ENCODE data around the gene ATP6V1G2. TPM values are rescaled to one million over a fixed set of nuclear protein-coding genes. Genes with fewer than 3 reads are reported as not detected.
A peak's percentile ranks its signal among the peaks of the same experiment; 100 is the strongest.

The ATP6V1G2 gene
- total RNA-seq, 4 donors from 2014 or later = 0.21 to 2.1 TPM; not detected in 2

- Histone ChIP-seq H3K36me3 (peaks cover 4 to 20% (median 10%) of the 10 kb centered on the region in 3 donors), H3K4me1 (peaks cover 28 to 60% (median 36%) of the 10 kb centered on the region in 3 donors), H3K4me3 (no peak overlapping the region), H3K27me3 (no peaks in the 10 kb centered on the region), H3K9me3 (no peaks in the 10 kb centered on the region), H3K27ac (peak overlapping the region in 2 of 4 donors; percentile 93 to 99)
- WGBS, 2 donors = 88 to 91% methylated on average over 4 to 6 of the region's 6 CpGs
- TF ChIP-seq POLR2A (IDR thresholded peaks at IDR 0.05) (no peak), CTCF (IDR thresholded peaks at IDR 0.05) (no peak)
- DNase-seq = no peak
- intact Hi-C loops (cut with DNase I) = no loop called here
These were observed 2.8 kb downstream of the ATP6V1G2 start for GRCh38 chr6:31543639-31544038.

- peak within 1 kb of the TSS; percentile 58 to 87 (median 74) for H3K4me3 ChIP-seq
- H3K27ac ChIP-seq = peak within 1 kb of the TSS; percentile 93 to 99 (median 94)
- H3K9me3 ChIP-seq = no peaks in the 10 kb centered on the region
- TF ChIP-seq CTCF (IDR thresholded peaks at IDR 0.05) (peak in 3 of 6 experiments; percentile 7 to 14 (median 11)), POLR2A (IDR thresholded peaks at IDR 0.05) (peak in 3 of 4 donors; percentile 45 to 80 (median 53))
- peak; percentile 80 for DNase-seq
- peaks cover 24 to 60% (median 40%) of the 10 kb centered on the region in 3 donors for H3K4me1 ChIP-seq
- WGBS, 2 donors = 0 to 1% methylated on average over 35 of the region's 43 CpGs
- no peaks in the 10 kb centered on the region for H3K27me3 ChIP-seq
- intact Hi-C loops (cut with DNase I) = no loop called here
- H3K36me3 ChIP-seq = peaks cover 20 to 35% (median 26%) of the 10 kb centered on the region in 3 donors
These were observed 4.5 kb downstream of the ATP6V1G2 start, which contains the start of gene DDX39B for GRCh38 chr6:31541658-31542521. Gene DDX39B (minus strand): TSS chr6:31542003. CDS start chr6:31540532, 1,471 bp downstream.

- Histone ChIP-seq H3K4me3 (peak overlapping the region; percentile 58 to 87 (median 74)), H3K27ac (peak overlapping the region; percentile 93 to 99 (median 94)), H3K27me3 (no peaks in the 10 kb centered on the region), H3K4me1 (peaks cover 24 to 60% (median 37%) of the 10 kb centered on the region in 3 donors), H3K9me3 (no peaks in the 10 kb centered on the region), H3K36me3 (peaks cover 28 to 43% (median 33%) of the 10 kb centered on the region in 3 donors)
- intact Hi-C loops (cut with DNase I) = no loop called here
- WGBS, 2 donors = 0% methylated on average over 19 to 21 of the region's 21 CpGs
- TF ChIP-seq CTCF (IDR thresholded peaks at IDR 0.05) (no peak), POLR2A (IDR thresholded peaks at IDR 0.05) (no peak)
- DNase-seq = no peak
These were observed 5.2 kb downstream of the ATP6V1G2 start for GRCh38 chr6:31541059-31541657.

GRCh38 chr6:31540640-31541039, 5.8 kb downstream of the ATP6V1G2 start:
- intact Hi-C loops (cut with DNase I) = no loop called here
- no peaks in the 10 kb centered on the region for H3K9me3 ChIP-seq

More at GRCh38 chr6:31540640-31541039, 5.8 kb downstream of the ATP6V1G2 start:
- peak overlapping the region; percentile 58 to 87 (median 74) for H3K4me3 ChIP-seq
- no peak for DNase-seq
- H3K36me3 ChIP-seq = peaks cover 33 to 48% (median 38%) of the 10 kb centered on the region in 3 donors
- peaks cover 24 to 60% (median 37%) of the 10 kb centered on the region in 3 donors for H3K4me1 ChIP-seq
- TF ChIP-seq CTCF (IDR thresholded peaks at IDR 0.05) (no peak), POLR2A (IDR thresholded peaks at IDR 0.05) (no peak)
- 8 to 9% methylated on average over 4 of the region's 4 CpGs for WGBS, 2 donors
- no peaks in the 10 kb centered on the region for H3K27me3 ChIP-seq
- peak overlapping the region; percentile 93 to 99 (median 94) for H3K27ac ChIP-seq
